ENCODE data around the gene ZNF559.

The ZNF559 gene

GRCh38 chr19:9329999-9330398, 6.0 kb downstream of the ZNF559 start:
- no peak for DNase-seq (ENCODE audit: low read depth)
- no peak for TF ChIP-seq CTCF (IDR thresholded peaks at IDR 0.05; ENCODE audit: low read depth, low read length, missing control alignments)
- no peak overlapping the region for H3K4me3 ChIP-seq (ENCODE audit: low read depth, low read length)

GRCh38 chr19:9342610-9343304, 18.8 kb downstream of the ZNF559 start:
- no peak overlapping the region for H3K4me3 ChIP-seq (ENCODE audit: low read depth, low read length)
- DNase-seq (ENCODE audit: low read depth) = no peak
- no peak for TF ChIP-seq CTCF (IDR thresholded peaks at IDR 0.05; ENCODE audit: low read depth, low read length, missing control alignments)

- no peak for DNase-seq (ENCODE audit: low read depth)
- no peak overlapping the region for H3K4me3 ChIP-seq (ENCODE audit: low read depth, low read length)
- TF ChIP-seq CTCF (IDR thresholded peaks at IDR 0.05; ENCODE audit: low read depth, low read length, missing control alignments) = no peak
These were observed 21.0 kb downstream of the ZNF559 start for GRCh38 chr19:9345005-9345404.

- no peak for DNase-seq (ENCODE audit: low read depth)
- no peak for TF ChIP-seq CTCF (IDR thresholded peaks at IDR 0.05; ENCODE audit: low read depth, low read length, missing control alignments)
- no peak overlapping the region for H3K4me3 ChIP-seq (ENCODE audit: low read depth, low read length)
These were observed 24.3 kb downstream of the ZNF559 start for GRCh38 chr19:9348253-9348652.

- no peak for TF ChIP-seq CTCF (IDR thresholded peaks at IDR 0.05; ENCODE audit: low read depth, low read length, missing control alignments)
These were observed 24.7 kb downstream of the ZNF559 start for GRCh38 chr19:9348671-9349070.

GRCh38 chr19:9352505-9352904, 28.5 kb downstream of the ZNF559 start:
- no peak for TF ChIP-seq CTCF (IDR thresholded peaks at IDR 0.05; ENCODE audit: low read depth, low read length, missing control alignments)
- H3K4me3 ChIP-seq (ENCODE audit: low read depth, low read length) = no peak overlapping the region
- DNase-seq (ENCODE audit: low read depth) = no peak

More at GRCh38 chr19:9348671-9349070, 24.7 kb downstream of the ZNF559 start:
- no peak for DNase-seq (ENCODE audit: low read depth)
- no peak overlapping the region for H3K4me3 ChIP-seq (ENCODE audit: low read depth, low read length)

- no peak for DNase-seq (ENCODE audit: low read depth)
- H3K4me3 ChIP-seq (ENCODE audit: low read depth, low read length) = no peak overlapping the region
- no peak for TF ChIP-seq CTCF (IDR thresholded peaks at IDR 0.05; ENCODE audit: low read depth, low read length, missing control alignments)
These were observed 29.0 kb downstream of the ZNF559 start for GRCh38 chr19:9353011-9353410.
